Measurements from ENCODE around the gene SPAG16.

DNA sequence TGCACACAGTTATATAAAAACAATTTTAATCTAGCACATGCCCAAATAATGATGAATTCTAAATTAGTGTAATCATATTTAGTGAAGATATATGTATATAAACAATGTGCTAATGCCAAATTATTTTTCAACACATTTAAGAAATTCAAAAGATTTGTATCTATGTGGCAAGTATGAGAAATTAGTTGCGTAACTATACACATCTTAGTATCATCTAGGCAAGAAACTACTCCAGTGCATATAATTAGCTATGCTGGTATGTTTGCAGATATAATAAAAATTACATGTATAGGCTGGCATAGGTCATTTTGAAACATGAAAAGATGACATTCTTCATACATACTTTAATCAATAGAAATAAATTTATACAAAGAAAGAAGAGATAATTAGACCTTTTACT, 874.6 kb downstream of the SPAG16 start:
- TF ChIP-seq, protein P1, sequence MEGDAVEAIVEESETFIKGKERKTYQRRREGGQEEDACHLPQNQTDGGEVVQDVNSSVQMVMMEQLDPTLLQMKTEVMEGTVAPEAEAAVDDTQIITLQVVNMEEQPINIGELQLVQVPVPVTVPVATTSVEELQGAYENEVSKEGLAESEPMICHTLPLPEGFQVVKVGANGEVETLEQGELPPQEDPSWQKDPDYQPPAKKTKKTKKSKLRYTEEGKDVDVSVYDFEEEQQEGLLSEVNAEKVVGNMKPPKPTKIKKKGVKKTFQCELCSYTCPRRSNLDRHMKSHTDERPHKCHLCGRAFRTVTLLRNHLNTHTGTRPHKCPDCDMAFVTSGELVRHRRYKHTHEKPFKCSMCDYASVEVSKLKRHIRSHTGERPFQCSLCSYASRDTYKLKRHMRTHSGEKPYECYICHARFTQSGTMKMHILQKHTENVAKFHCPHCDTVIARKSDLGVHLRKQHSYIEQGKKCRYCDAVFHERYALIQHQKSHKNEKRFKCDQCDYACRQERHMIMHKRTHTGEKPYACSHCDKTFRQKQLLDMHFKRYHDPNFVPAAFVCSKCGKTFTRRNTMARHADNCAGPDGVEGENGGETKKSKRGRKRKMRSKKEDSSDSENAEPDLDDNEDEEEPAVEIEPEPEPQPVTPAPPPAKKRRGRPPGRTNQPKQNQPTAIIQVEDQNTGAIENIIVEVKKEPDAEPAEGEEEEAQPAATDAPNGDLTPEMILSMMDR (IDR thresholded peaks at IDR 0.05), result no peak
- no peak for TF ChIP-seq ZFX (IDR thresholded peaks at IDR 0.05; ENCODE audit: borderline replicate concordance)

All from 22Rv1 (cell line).